H1 (cell line): ENCODE data around the gene GIMAP7. TPM values are rescaled to one million over a fixed set of nuclear protein-coding genes. Genes with fewer than 3 reads are reported as not detected.
"Not testable (repeated sequence)": the region's sequence is repeated elsewhere in the genome, so short reads cannot be mapped to it uniquely, and the experiment has no call there.

Experiments used
- CTCF ChIA-PET: fragments of 300-600 bp; sonication (Branson Sonifier 250); formaldehyde crosslinking; loops from one replicate; lab custom pipeline; 2021; ENCODE audit not compliant: partially characterized antibody; lab: Charles Lee
- POLR2A ChIA-PET: fragments of 300-600 bp; sonication (Branson Sonifier 250); formaldehyde crosslinking; loops from one replicate; lab custom pipeline; 2021; ENCODE audit warnings: inconsistent platforms; ENCODE audit not compliant: partially characterized antibody; lab: Charles Lee
- DNase-seq, 2 experiments: peaks; one replicate each; pipeline versions ENCODE4 v3.0.0 to v3.0.0-alpha.2; 2010 to 2022; ENCODE audit warnings: low spot score in 2 of 2, low read depth in 1 of 2, mixed read lengths in 1 of 2
- FAIRE-seq: peaks from 2 replicates; lab custom pipeline; 2011; peaks lifted over from hg19 to GRCh38; lab: Jason Lieb, UNC
- H2AFZ ChIP-seq: 2 replicates; pipeline ENCODE4 v1.8.1; 2012; ENCODE audit warnings: low read length, inconsistent platforms
- H2AK5ac ChIP-seq: 2 replicates; pipeline ENCODE4 v1.6.1; 2013; ENCODE audit warnings: low read depth, low read length
- H2BK120ac ChIP-seq: replicated peaks from 2 replicates; pipeline ENCODE3; 2013; ENCODE audit warnings: low read depth, low read length, inconsistent platforms
- H2BK12ac ChIP-seq: 2 replicates; pipeline ENCODE4 v1.6.1; 2013; ENCODE audit warnings: low read depth, low read length
- H2BK15ac ChIP-seq: 2 replicates; pipeline ENCODE4 v1.6.1; 2013; ENCODE audit warnings: low read length
- H2BK20ac ChIP-seq: 2 replicates; pipeline ENCODE4 v1.6.1; 2013; ENCODE audit warnings: low read length
- H2BK5ac ChIP-seq: 2 replicates; pipeline ENCODE4 v1.6.1; 2013; ENCODE audit warnings: low read depth, low read length
- H3K14ac ChIP-seq: 2 replicates; pipeline ENCODE4 v1.6.1; 2013; ENCODE audit warnings: inconsistent platforms; ENCODE audit not compliant: insufficient read length
- H3K18ac ChIP-seq: 2 replicates; pipeline ENCODE4 v1.6.1; 2013; ENCODE audit warnings: low read length; ENCODE audit errors: extremely low read depth
- H3K23ac ChIP-seq: 2 replicates; pipeline ENCODE4 v1.6.1; 2013; ENCODE audit warnings: inconsistent platforms; ENCODE audit not compliant: insufficient read length
- H3K23me2 ChIP-seq: 2 replicates; pipeline ENCODE4 v1.6.1; 2013; ENCODE audit warnings: low read depth, low read length
- H3K27ac ChIP-seq: 2 replicates; pipeline ENCODE4 v1.6.1; 2011; ENCODE audit warnings: low read depth, low read length, inconsistent platforms
- H3K27me3 ChIP-seq, 4 experiments: replicated peaks in 1 of 4; 1 replicate in 1 of 4; 2 replicates in 3 of 4; pipeline versions ENCODE4 v1.6.1 to v1.8.1; 2011 to 2013; ENCODE audit warnings: low read length in 3 of 4, mild to moderate bottlenecking in 3 of 4, inconsistent platforms in 2 of 4, mixed read lengths in 2 of 4, moderate library complexity in 1 of 4; ENCODE audit not compliant: control insufficient read depth in 3 of 4, insufficient read depth in 3 of 4; ENCODE audit errors: extremely low read depth in 1 of 4
- H3K36me3 ChIP-seq, 4 experiments: 2 replicates each; pipeline versions ENCODE4 v1.6.1 to v1.8.1; 2011 to 2013; ENCODE audit warnings: mild to moderate bottlenecking in 4 of 4, low read length in 3 of 4, moderate library complexity in 2 of 4, control low read depth in 1 of 4, inconsistent platforms in 1 of 4; ENCODE audit not compliant: insufficient read depth in 4 of 4, control insufficient read depth in 2 of 4
- H3K4ac ChIP-seq: replicated peaks from 2 replicates; pipeline ENCODE3; 2013; ENCODE audit warnings: low read length, low read depth, mixed read lengths, inconsistent platforms; ENCODE audit not compliant: insufficient read length
- H3K4me1 ChIP-seq, 4 experiments: replicated peaks in 1 of 4; 1 replicate in 1 of 4; 2 replicates in 3 of 4; pipeline versions ENCODE4 v1.6.1 to v1.8.1; 2011 to 2013; ENCODE audit warnings: low read length in 3 of 4, inconsistent platforms in 2 of 4, mixed read lengths in 1 of 4; ENCODE audit not compliant: insufficient read depth in 4 of 4, control insufficient read depth in 3 of 4
- H3K4me2 ChIP-seq, 2 experiments: 2 replicates each; pipeline versions ENCODE4 v1.6.1 to v1.8.1; 2011 to 2013; ENCODE audit warnings: low read depth in 2 of 2, low read length in 2 of 2, control low read depth in 1 of 2, inconsistent platforms in 1 of 2, mild to moderate bottlenecking in 1 of 2; ENCODE audit not compliant: insufficient read depth in 1 of 2
- H3K4me3 ChIP-seq, 4 experiments: fragments of 200-600, 300-600 bp in 1 of 4; sonication (generic), shearing (Covaris generic), sonication (Bioruptor Twin) in 1 of 4; 2 replicates each; pipeline versions ENCODE4 v1.5.1 to v1.8.1; 2011 to 2016; ENCODE audit warnings: low read length in 4 of 4, low read depth in 3 of 4, control low read depth in 2 of 4, inconsistent platforms in 2 of 4, mild to moderate bottlenecking in 2 of 4, mixed read lengths in 1 of 4, moderate library complexity in 1 of 4; ENCODE audit not compliant: insufficient read depth in 2 of 4; ENCODE audit errors: extremely low read depth in 1 of 4
- H3K56ac ChIP-seq: replicated peaks from 2 replicates; pipeline ENCODE3; 2013; ENCODE audit warnings: low read depth, mild to moderate bottlenecking, mixed read lengths, low read length, inconsistent platforms; ENCODE audit not compliant: insufficient read length
- H3K79me1 ChIP-seq: 2 replicates; pipeline ENCODE4 v1.6.1; 2013; ENCODE audit warnings: low read depth, low read length, control low read depth
- H3K79me2 ChIP-seq, 2 experiments: 2 replicates each; pipeline versions ENCODE4 v1.6.1 to v1.8.1; 2012 to 2013; ENCODE audit warnings: low read length in 2 of 2, mild to moderate bottlenecking in 2 of 2, inconsistent platforms in 1 of 2; ENCODE audit not compliant: insufficient read depth in 2 of 2, control insufficient read depth in 1 of 2
- H3K9ac ChIP-seq, 4 experiments: replicated peaks in 1 of 4; 1 replicate in 1 of 4; 2 replicates in 3 of 4; pipeline versions ENCODE4 v1.6.1 to v1.8.1; 2011 to 2013; ENCODE audit warnings: low read depth in 3 of 4, low read length in 3 of 4, control low read depth in 2 of 4, mild to moderate bottlenecking in 2 of 4, moderate library complexity in 2 of 4, inconsistent platforms in 1 of 4; ENCODE audit errors: extremely low read depth in 1 of 4
- H3K9me3 ChIP-seq, 2 experiments: 2 replicates each; pipeline versions ENCODE4 v1.6.1 to v1.8.1; 2012 to 2013; ENCODE audit warnings: mild to moderate bottlenecking in 2 of 2, moderate library complexity in 2 of 2, control low read depth in 1 of 2, inconsistent platforms in 1 of 2, low read depth in 1 of 2, low read length in 1 of 2, mixed read lengths in 1 of 2; ENCODE audit not compliant: insufficient read depth in 2 of 2
- H4K20me1 ChIP-seq, 2 experiments: replicated peaks in 1 of 2; 2 replicates each; pipeline versions ENCODE3 to v1.8.1; 2011 to 2013; ENCODE audit warnings: inconsistent platforms in 2 of 2, low read length in 2 of 2, mild to moderate bottlenecking in 1 of 2; ENCODE audit not compliant: insufficient read depth in 2 of 2, control insufficient read depth in 1 of 2
- H4K5ac ChIP-seq: 2 replicates; pipeline ENCODE4 v1.6.1; 2013; ENCODE audit warnings: low read length, low read depth, mixed read lengths, inconsistent platforms; ENCODE audit not compliant: insufficient read length
- H4K8ac ChIP-seq: 2 replicates; pipeline ENCODE4 v1.8.0; 2013; ENCODE audit warnings: mild to moderate bottlenecking, moderate library complexity, low read length, inconsistent platforms; ENCODE audit not compliant: insufficient read depth; ENCODE audit errors: extremely low read depth
- H4K91ac ChIP-seq: replicated peaks from 2 replicates; pipeline ENCODE3; 2013; ENCODE audit warnings: low read length, mixed read lengths, inconsistent platforms; ENCODE audit not compliant: insufficient read length
- WGBS, 2 experiments: shearing (Covaris generic) in 1 of 2; methylation state at CpG; one replicate each; pipeline versions ENCODE4 v1.1.6 to v1.1.7; 2013 to 2015; ENCODE audit warnings: low lambda C conversion rate in 2 of 2, mixed read lengths in 2 of 2, inconsistent platforms in 1 of 2, low coverage in 1 of 2, missing lambda C conversion rate in 1 of 2; ENCODE audit not compliant: insufficient replicate concordance in 2 of 2, insufficient coverage in 1 of 2, insufficient read length in 1 of 2; ENCODE audit errors: extremely low coverage in 1 of 2, missing lambda C conversion rate in 1 of 2; 5-methylcytosine and 5-hydroxymethylcytosine counted together
- polyA plus RNA-seq, 7 experiments: library from polyadenylated mRNA; depleted of rRNA in 3 of 7; stranded (reverse) in 5 of 7; unstranded in 2 of 7; fragments of >200 nt in 5 of 7; fragments of 200-250 nt in 2 of 7; gene quantifications; 1 replicate in 5 of 7; 2 replicates in 1 of 7; 4 replicates in 1 of 7; pipeline versions ENCODE4 v1.2.1 to v1.2.3, GENCODE V29; 2011 to 2013; ENCODE audit warnings: missing spikeins in 2 of 7, mixed read lengths in 2 of 7
- total RNA-seq: library from RNA; stranded (reverse); fragmentation: NEBNext Ultra II Directional; extraction: Animal tissue kit (Norgen Biotek cat#: 25700); gene quantifications from 2 replicates; pipeline ENCODE4 v1.2.1, GENCODE V29; 2021

Gene GIMAP7
- total and polyA plus RNA-seq, 2 of the 8 experiments (the other 6 are each of a cell fraction or from before 2014, with no cell fraction given), result not detected

GRCh38 chr7:150484071-150484470 is 30.6 kb upstream of the GIMAP7 start:
- H2BK20ac ChIP-seq, H3K36me3 ChIP-seq, H3K27ac ChIP-seq, H4K8ac ChIP-seq, H4K91ac ChIP-seq, H3K9ac ChIP-seq, H2BK12ac ChIP-seq, H2BK120ac ChIP-seq, H4K20me1 ChIP-seq, H2AK5ac ChIP-seq, POLR2A ChIA-PET, H3K23ac ChIP-seq, H3K27me3 ChIP-seq, H3K4me3 ChIP-seq, H4K5ac ChIP-seq, H3K4ac ChIP-seq, H3K79me2 ChIP-seq, H2BK15ac ChIP-seq, H3K79me1 ChIP-seq, H3K56ac ChIP-seq, H3K9me3 ChIP-seq, H3K23me2 ChIP-seq, H3K4me1 ChIP-seq, H2AFZ ChIP-seq, H2BK5ac ChIP-seq, CTCF ChIA-PET, DNase-seq, H3K14ac ChIP-seq, H3K18ac ChIP-seq, H3K4me2 ChIP-seq: not testable (repeated sequence)
- FAIRE-seq, result peak; percentile 13
- 89% methylated on average over 3 of the region's 3 CpGs; no CpG with 5 or more reads in 1 of the 2 experiments for WGBS, 2 experiments
